HG03196 (cell line): Measurements from ENCODE around the gene SETD7.
A peak's percentile ranks its signal among the peaks of the same experiment; 100 is the strongest.

Experiments
- ATAC-seq: cut with Tn5 transposase; IDR thresholded peaks from one replicate; pipeline ENCODE4 v1.9.1; 2021; ENCODE audit not compliant: unreplicated experiment

Gene SETD7

DNA sequence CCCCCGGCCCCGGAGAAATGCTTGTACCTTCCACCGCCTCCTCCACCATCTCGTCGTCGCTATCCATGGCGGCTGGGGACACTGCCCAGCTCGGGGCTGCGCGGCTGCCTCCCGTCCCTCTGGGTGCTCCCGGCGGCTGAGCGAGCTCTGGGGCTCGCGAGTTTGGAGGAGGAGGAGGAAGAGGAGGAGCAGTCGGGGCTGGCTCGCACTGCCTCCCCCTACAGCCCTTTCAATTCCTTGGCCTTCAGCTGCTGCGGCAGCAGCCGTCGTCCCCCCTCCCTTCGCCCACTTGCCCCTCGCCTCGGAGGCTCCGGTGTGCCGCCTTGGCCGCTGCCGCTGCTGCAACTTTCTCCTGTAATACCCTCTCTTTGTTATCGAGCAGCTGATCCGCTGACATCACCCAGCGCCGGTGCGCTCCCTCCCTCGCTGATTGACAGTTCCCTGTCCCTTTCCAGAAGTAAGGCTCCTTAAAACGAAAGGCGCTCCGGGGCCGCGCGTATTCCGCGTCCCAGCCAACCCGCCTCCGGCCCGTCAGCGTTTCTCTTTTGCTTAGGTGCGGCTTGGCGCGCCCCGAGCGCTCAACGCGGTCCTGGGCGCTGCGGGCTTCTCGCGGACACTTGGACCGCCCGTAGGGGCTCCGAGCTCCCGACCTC lies at the start of gene SETD7:
Gene SETD7 (minus strand): TSS at position 149 of the 653 bp plus-strand sequence. CDS start 82 bp downstream, at position 67.
- peak; percentile 35 for ATAC-seq

- no peak for ATAC-seq
Observed at GRCh38 chr4:139605516-139605915, 49.5 kb upstream of the SETD7 start.

- ATAC-seq: no peak
Observed at GRCh38 chr4:139603576-139604410, 47.8 kb upstream of the SETD7 start.

DNA sequence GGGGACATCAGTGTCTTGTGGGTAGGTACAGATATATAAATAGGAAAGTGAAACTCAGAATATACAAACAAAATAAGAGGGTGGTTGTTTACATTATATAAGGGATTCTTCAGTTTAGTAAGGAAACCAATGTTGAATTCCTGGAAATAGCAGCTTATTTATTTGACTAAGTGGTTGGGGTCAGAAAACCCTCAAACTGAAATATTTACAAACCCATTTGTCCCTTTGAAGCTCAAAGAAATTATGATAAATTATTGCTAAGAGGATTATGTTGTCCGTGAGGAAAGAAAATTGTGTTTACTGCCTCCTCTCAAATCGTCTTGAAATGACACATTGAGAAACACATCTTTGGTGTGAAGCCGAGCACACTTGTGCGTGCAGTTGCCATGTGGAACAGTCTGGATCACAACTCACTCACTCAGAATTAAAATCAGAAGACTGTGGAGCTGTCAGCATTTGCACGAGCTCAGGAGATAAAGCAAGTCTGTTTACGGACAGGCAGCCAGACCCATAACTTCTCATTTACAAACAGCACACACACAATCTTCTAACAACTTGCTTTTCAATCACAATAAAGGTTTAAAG lies 46.8 kb upstream of the SETD7 start:
- ATAC-seq: no peak

GRCh38 chr4:139600662-139601061 lies 44.6 kb upstream of the SETD7 start:
- no peak for ATAC-seq

- no peak for ATAC-seq
Observed at GRCh38 chr4:139599594-139600374, 43.8 kb upstream of the SETD7 start.

DNA sequence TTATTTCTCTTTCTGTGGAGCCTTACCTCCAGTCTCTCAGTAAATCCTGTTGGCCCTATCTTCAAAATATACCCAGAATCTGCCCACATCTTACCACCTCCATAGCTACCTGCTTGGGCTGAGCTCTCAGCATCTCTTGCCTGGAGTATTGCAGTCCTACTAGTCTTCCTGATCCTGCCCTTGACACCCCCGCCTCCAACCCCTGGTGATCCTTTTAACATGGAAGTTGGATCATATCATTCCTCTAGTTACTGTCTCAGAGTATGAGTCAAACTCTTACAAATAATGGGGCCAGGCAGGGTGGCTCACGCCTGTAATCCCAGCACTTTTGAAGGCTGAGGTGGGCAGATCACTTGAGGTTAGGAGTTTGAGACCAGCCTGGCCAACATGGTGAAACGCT lies 43.1 kb upstream of the SETD7 start:
- ATAC-seq: no peak

- no peak for ATAC-seq
Observed at GRCh38 chr4:139596684-139597279, 40.8 kb upstream of the SETD7 start.

GRCh38 chr4:139596034-139596683 lies 40.1 kb upstream of the SETD7 start:
- no peak for ATAC-seq

DNA sequence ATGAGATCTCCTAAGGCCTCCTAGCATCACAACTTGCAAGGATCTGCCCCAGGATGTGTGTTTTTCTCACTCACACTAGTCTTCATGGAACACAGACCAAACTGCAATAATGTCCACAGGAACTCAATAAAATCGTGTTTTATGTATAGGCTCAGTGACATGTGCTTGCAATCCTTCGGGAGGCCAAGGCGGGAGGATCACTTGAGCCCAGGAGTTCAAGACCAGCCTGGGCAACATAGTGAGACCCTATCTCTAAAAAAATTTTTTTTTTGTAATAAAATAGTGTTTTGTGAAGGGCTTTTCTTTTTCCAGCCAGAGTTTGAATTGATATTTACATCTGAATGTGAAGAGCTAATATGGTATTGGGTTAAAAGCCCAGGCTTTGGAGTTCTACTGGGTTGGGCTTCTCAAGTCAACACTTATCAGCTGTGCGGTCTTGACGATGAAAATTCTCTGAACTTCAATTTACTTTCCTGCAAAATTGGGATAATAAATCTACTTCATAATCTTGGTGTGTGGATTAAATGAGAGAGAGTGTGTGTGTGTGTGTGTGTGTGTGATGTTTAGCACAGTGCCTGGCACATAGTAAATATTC lies 38.7 kb upstream of the SETD7 start:
- no peak for ATAC-seq

- ATAC-seq: no peak
Observed at GRCh38 chr4:139593091-139593564, 37.1 kb upstream of the SETD7 start.

GRCh38 chr4:139589336-139590018 lies 33.5 kb upstream of the SETD7 start:
- ATAC-seq: no peak

- no peak for ATAC-seq
Observed at GRCh38 chr4:139587446-139587845, 31.4 kb upstream of the SETD7 start.

- no peak for ATAC-seq
Observed at GRCh38 chr4:139585473-139585872, 29.5 kb upstream of the SETD7 start.

DNA sequence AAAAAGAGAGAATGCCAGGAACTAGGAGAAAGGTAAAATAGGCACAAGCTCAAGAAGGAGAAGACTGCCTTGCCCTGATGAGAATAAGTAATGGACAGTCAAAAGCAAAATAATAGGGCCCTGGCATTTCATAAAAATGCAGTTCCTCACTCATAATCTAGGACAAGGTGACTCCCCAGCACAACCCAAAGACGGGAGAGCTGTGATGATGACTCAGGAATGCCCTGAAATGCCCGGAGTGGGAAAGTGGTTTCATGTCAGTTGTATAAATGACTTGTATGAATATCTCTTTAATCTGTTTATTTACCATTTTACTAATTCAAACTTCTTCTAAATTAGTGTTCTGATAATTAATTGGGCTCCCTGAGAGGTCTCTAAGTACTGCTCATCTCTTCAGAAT lies 28.8 kb upstream of the SETD7 start:
- ATAC-seq: no peak

DNA sequence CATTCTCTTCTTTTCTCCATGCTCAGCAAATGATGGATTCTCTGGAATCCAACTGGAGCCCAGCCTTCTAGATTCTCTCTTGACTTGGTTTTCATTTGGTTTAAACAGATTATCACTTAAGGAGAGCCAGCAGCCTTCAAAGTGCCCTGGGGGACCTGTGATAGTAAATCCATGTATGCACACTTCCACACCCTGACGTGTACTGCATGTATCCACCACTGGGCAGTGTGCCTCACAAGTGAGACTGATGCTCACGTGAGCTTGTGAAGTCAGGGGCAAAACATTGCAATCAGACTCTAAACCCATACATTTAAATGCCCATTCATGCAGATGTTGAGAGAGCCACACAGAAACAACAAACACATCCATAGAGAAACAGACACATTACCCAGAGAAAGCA lies 28.0 kb upstream of the SETD7 start:
- no peak for ATAC-seq

DNA sequence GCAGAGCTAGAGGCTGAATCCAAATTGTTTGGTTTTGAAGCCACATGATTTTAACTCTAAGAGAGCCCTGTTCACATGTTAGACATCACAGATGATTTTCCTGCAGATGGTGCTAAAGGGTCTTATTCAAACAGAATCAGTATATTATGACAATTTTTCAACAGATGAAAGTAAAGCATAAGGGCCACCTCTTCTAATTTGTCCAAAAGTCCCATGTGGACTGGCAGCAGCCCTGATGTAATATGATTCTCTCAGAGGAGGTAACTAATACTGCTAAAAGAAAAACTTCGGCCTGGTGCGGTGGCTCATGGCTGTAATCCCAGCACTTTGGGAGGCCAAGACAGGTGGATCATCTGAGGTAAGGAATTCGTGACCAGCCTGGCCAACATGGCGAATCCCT lies 26.0 kb upstream of the SETD7 start:
- no peak for ATAC-seq

DNA sequence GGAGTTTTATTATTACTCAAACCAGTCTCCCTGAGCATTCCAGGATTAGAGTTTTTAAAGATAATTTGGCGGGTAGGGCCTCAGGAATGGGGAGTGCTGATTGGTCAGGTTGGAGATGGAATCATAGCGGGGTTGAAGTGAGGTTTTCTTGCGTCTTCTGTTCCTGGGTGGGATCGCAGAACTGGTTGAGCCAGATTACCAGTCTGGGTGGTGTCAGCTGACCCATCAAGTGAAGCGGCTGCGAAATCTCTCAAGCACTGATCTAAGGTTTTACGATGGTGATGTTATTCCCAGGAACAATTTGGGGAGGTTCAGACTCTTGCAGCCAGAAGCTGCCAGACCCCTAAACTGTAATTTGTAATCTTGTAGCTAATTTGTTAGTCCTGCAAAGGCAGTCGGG lies 25.1 kb upstream of the SETD7 start:
- ATAC-seq: no peak

- ATAC-seq: no peak
Observed at GRCh38 chr4:139576219-139576618, 20.2 kb upstream of the SETD7 start.
